OCI-LY3 (cell line): Measurements from ENCODE around the gene VSIG4.
A peak's percentile ranks its signal among the peaks of the same experiment; 100 is the strongest.
"Not testable (repeated sequence)": the region's sequence is repeated elsewhere in the genome, so short reads cannot be mapped to it uniquely, and the experiment has no call there.

Experiments used
- H2AFZ ChIP-seq: fragments of 200-600, 300-600 bp; shearing (Covaris generic); 2 replicates; pipeline ENCODE4 v1.6.0; 2014; ENCODE audit warnings: antibody characterized with exemption, low read depth, low read length
- H3K27ac ChIP-seq: fragments of 200-600, 300-600 bp; sonication (generic); 2 replicates; pipeline ENCODE4 v1.5.1; 2014; ENCODE audit warnings: mild to moderate bottlenecking, low read length, moderate library complexity, mixed read lengths
- H3K27me3 ChIP-seq: fragments of 200-600, 300-600 bp; sonication (generic); 2 replicates; pipeline ENCODE4 v1.6.1; 2014; ENCODE audit warnings: low read depth, low read length, mixed read lengths
- H3K36me3 ChIP-seq: fragments of 200-600, 300-600 bp; sonication (generic); replicated peaks from 2 replicates; pipeline ENCODE3; 2014; ENCODE audit warnings: low read depth, low read length, mixed read lengths
- H3K4me1 ChIP-seq: fragments of 300-600, 200-600 bp; sonication (generic); 2 replicates; pipeline ENCODE4 v1.6.1; 2014; ENCODE audit warnings: low read length, mixed read lengths
- H3K4me2 ChIP-seq: fragments of 200-600, 300-600 bp; sonication (generic); 2 replicates; pipeline ENCODE4 v1.6.1; 2014; ENCODE audit warnings: low read length, mixed read lengths
- H3K4me3 ChIP-seq: fragments of 300-600, 200-600 bp; sonication (generic); 2 replicates; pipeline ENCODE4 v1.5.1; 2014; ENCODE audit warnings: antibody characterized with exemption, mild to moderate bottlenecking, low read length, moderate library complexity
- H3K79me2 ChIP-seq: fragments of 300-600, 200-600 bp; shearing (Covaris generic); 2 replicates; pipeline ENCODE4 v1.6.1; 2014; ENCODE audit warnings: mild to moderate bottlenecking, low read length, mixed read lengths
- H3K9ac ChIP-seq: fragments of 300-600, 200-600 bp; shearing (Covaris generic); 2 replicates; pipeline ENCODE4 v1.6.0; 2014; ENCODE audit warnings: mild to moderate bottlenecking, low read length, moderate library complexity
- H3K9me3 ChIP-seq: fragments of 200-600, 300-600 bp; shearing (Covaris generic); 2 replicates; pipeline ENCODE4 v1.6.1; 2014; ENCODE audit warnings: low read length, mixed read lengths; ENCODE audit not compliant: insufficient read depth
- H4K20me1 ChIP-seq: fragments of 200-600, 300-600 bp; sonication (generic); 2 replicates; pipeline ENCODE4 v1.6.1; 2016; ENCODE audit warnings: low read length, mixed read lengths; ENCODE audit not compliant: insufficient read depth
- EZH2phosphoT487 ChIP-seq: fragments of 200-600 bp; shearing (Covaris generic); IDR thresholded peaks from 2 replicates; pipeline ENCODE4 v1.6.1; 2018; ENCODE audit warnings: antibody characterized with exemption, mixed run types, low read depth
- TF ChIP-seq, protein P1 (sequence below): fragments of 200-600, 300-600 bp; sonication (generic); IDR thresholded peaks from 2 replicates; pipeline ENCODE4 v1.5.1; 2014; ENCODE audit warnings: antibody characterized with exemption, low read length, low read depth

Gene VSIG4

DNA sequence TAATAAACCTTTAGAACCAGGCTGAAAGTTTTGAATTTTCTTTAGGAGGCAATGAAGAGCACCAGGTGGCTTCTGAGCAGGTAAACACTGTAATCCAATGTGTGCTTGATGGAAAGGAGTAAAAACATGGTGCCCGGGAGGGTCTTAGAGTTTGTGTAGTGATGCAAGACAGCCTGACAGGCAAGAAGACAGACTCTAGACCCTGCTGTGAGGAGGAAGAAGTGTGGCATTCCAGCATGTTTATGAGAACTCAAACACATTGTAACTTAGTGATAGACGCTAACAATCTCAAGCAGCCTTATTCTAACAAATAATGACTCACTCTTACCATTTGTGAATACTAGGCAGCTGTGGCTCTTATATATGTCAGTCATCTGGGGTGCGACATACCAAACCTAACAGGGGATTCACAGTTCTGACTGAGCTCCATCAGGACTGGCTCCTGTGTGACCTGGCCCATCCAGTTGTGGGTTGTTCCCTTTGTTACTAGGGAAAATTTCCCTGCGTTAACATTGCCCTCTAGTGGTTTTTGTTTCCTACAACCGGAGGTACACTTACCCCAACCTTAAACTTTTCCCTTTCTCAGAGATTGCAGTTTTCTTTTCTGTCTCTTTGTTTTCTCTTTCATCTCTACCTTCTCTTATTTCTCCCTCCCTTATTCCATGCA, 53.8 kb downstream of the VSIG4 start:
- H3K79me2 ChIP-seq = no peaks in the 10 kb centered on the region
- H3K4me1 ChIP-seq = no peaks in the 10 kb centered on the region
- no peak overlapping the region for H3K9ac ChIP-seq
- H4K20me1 ChIP-seq = no peaks in the 10 kb centered on the region
- H3K27ac ChIP-seq = no peak overlapping the region
- H3K9me3 ChIP-seq = no peaks in the 10 kb centered on the region
- no peak overlapping the region for H3K4me2 ChIP-seq
- TF ChIP-seq EZH2phosphoT487 = no peak
- TF ChIP-seq, protein P1, sequence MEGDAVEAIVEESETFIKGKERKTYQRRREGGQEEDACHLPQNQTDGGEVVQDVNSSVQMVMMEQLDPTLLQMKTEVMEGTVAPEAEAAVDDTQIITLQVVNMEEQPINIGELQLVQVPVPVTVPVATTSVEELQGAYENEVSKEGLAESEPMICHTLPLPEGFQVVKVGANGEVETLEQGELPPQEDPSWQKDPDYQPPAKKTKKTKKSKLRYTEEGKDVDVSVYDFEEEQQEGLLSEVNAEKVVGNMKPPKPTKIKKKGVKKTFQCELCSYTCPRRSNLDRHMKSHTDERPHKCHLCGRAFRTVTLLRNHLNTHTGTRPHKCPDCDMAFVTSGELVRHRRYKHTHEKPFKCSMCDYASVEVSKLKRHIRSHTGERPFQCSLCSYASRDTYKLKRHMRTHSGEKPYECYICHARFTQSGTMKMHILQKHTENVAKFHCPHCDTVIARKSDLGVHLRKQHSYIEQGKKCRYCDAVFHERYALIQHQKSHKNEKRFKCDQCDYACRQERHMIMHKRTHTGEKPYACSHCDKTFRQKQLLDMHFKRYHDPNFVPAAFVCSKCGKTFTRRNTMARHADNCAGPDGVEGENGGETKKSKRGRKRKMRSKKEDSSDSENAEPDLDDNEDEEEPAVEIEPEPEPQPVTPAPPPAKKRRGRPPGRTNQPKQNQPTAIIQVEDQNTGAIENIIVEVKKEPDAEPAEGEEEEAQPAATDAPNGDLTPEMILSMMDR = peak; percentile 66
- H3K36me3 ChIP-seq = no peaks in the 10 kb centered on the region
- no peak overlapping the region for H3K4me3 ChIP-seq
- H3K27me3 ChIP-seq = no peaks in the 10 kb centered on the region
- H2AFZ ChIP-seq = no peak overlapping the region

DNA sequence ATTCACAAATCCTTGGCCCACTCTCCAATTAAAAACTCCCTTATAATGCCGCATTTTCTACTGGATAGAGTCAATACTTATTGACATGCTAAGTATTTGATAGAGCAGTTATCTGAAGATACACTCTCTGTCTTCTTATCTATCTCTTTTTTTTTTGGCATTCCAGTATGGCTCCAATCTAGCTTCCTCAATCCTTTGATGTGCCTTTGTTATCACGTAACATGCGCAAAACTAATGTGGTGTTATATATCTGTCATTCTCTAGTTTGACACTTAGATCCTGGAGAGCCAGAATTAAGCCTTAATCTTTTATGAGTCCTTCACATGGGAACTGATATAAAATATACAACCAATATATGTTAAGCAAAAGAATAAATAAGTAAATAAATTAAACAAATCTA, 54.7 kb downstream of the VSIG4 start:
- Histone ChIP-seq H3K4me2 (no peak overlapping the region), H3K4me3 (no peak overlapping the region), H3K9me3 (no peaks in the 10 kb centered on the region), H3K79me2 (no peaks in the 10 kb centered on the region), H3K36me3 (no peaks in the 10 kb centered on the region), H3K27ac (no peak overlapping the region), H2AFZ (no peak overlapping the region), H3K9ac (no peak overlapping the region), H4K20me1 (no peaks in the 10 kb centered on the region), H3K27me3 (no peaks in the 10 kb centered on the region), H3K4me1 (no peaks in the 10 kb centered on the region)
- TF ChIP-seq, protein P1 = no peak
- TF ChIP-seq EZH2phosphoT487 = no peak

DNA sequence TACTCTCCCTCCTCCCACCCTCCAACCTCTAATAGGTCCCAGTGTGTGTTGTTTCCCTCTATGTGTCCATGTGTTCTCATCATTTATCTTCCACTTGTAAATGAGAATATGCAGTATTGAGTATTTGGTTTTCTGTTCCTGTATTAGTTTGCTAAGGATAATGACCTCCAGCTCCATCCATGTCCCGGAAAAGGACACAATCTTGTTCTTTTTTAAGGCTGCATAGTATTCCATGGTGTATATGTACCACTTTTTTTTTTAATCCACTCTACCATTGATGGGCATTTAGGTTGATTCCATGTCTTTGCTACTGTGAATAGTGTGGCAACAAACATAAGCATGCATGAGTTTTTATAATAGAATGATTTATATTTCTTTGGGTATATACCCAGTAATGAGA, 62.7 kb downstream of the VSIG4 start:
- not testable (repeated sequence) for H4K20me1 ChIP-seq, H2AFZ ChIP-seq

DNA sequence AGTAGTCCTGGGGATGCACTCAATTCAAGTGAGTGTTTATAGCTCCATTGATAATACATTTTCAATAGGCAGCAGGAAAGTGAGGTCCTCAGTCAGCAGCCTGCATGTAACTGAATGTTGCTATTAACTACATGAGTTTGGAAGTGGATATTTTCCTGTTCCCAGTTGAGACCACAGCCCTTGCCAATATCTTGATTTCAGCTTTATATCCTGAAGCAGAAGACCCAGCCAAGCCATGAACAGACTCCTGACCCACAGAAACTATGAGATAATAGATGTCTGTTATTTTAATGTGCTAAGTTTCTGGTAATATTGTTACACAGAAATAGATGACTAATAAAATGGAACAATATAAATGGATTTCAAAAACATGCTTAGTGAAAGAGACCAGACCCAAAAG, 63.7 kb downstream of the VSIG4 start:
- no peak overlapping the region for H3K4me3 ChIP-seq
- no peak overlapping the region for H2AFZ ChIP-seq
- no peaks in the 10 kb centered on the region for H3K9me3 ChIP-seq
- H3K79me2 ChIP-seq = no peaks in the 10 kb centered on the region
- H3K27me3 ChIP-seq = no peaks in the 10 kb centered on the region; the same call in 1 of the 2 replicates
- H3K27ac ChIP-seq = no peak overlapping the region
- no peaks in the 10 kb centered on the region for H3K4me1 ChIP-seq
- H3K36me3 ChIP-seq = no peaks in the 10 kb centered on the region
- TF ChIP-seq, protein P1 = no peak
- TF ChIP-seq EZH2phosphoT487 = no peak
- H3K9ac ChIP-seq = no peak overlapping the region
- no peak overlapping the region for H3K4me2 ChIP-seq
- H4K20me1 ChIP-seq = no peaks in the 10 kb centered on the region

More for the DNA sequence above, 62.7 kb downstream of the VSIG4 start:
- not testable (repeated sequence) for H3K9me3 ChIP-seq, H3K36me3 ChIP-seq, H3K9ac ChIP-seq, H3K4me1 ChIP-seq, H3K79me2 ChIP-seq, H3K27ac ChIP-seq, H3K27me3 ChIP-seq, H3K4me2 ChIP-seq, H3K4me3 ChIP-seq

DNA sequence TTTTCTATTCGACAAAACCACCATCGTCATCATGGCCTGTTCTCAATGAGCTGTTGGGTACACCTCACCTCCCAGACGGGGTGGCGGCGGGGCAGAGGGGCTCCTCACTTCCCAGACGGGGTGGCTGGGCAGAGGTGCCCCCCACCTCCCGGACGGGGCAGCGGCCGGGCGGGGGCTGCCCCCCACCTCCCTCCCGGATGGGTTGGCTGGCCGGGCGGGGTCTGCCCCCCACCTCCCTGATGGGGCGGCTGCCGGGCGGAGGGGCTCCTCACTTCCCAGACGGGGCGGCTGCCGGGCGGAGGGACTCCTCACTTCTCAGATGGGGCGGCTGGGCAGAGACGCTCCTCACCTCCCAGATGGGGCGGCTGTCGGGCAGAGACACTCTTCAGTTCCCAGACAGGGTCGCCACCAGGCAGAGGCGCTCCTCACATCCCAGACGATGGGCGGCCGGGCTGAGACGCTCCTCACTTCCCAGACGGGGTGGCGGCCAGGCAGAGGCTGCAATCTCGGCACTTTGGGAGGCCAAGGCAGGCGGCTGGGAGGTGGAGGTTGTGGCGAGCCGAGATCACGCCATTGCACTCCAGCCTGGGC, 64.6 kb downstream of the VSIG4 start:
- not testable (repeated sequence) for H3K9ac ChIP-seq, H3K4me3 ChIP-seq, H3K9me3 ChIP-seq, H3K36me3 ChIP-seq, H2AFZ ChIP-seq, H3K79me2 ChIP-seq, H4K20me1 ChIP-seq, H3K27me3 ChIP-seq, H3K27ac ChIP-seq, H3K4me2 ChIP-seq, H3K4me1 ChIP-seq
